IPS-15b (cell line): ENCODE results near the gene TRMT112.
A peak's percentile ranks its signal among the peaks of the same experiment; 100 is the strongest.

Experiments used
- H3K27me3 ChIP-seq: one replicate; pipeline ENCODE4 v1.6.1; 2013; ENCODE audit warnings: low read length; ENCODE audit not compliant: control insufficient read depth, insufficient read depth
- H3K36me3 ChIP-seq: one replicate; pipeline ENCODE4 v1.6.1; 2013; ENCODE audit warnings: low read length; ENCODE audit not compliant: control insufficient read depth, insufficient read depth
- H3K4me1 ChIP-seq: one replicate; pipeline ENCODE4 v1.6.1; 2013; ENCODE audit warnings: mild to moderate bottlenecking, low read length; ENCODE audit not compliant: control insufficient read depth, insufficient read depth
- H3K4me3 ChIP-seq: one replicate; pipeline ENCODE4 v1.5.1; 2013; ENCODE audit warnings: low read depth, low read length
- H3K9ac ChIP-seq: one replicate; pipeline ENCODE4 v1.6.1; 2013; ENCODE audit warnings: low read depth, mild to moderate bottlenecking, low read length
- H3K9me3 ChIP-seq: one replicate; pipeline ENCODE4 v1.6.1; 2013; ENCODE audit warnings: mild to moderate bottlenecking, low read length; ENCODE audit not compliant: control insufficient read depth, insufficient read depth

Gene TRMT112

GRCh38 chr11:64290352-64291261 is 26.8 kb downstream of the TRMT112 start:
- H3K9ac ChIP-seq, result no peak overlapping the region
- H3K36me3 ChIP-seq, result no peaks in the 10 kb centered on the region
- no peaks in the 10 kb centered on the region for H3K9me3 ChIP-seq
- H3K27me3 ChIP-seq, result peaks cover 65% of the 10 kb centered on the region
- H3K4me3 ChIP-seq, result peak overlapping the region; percentile 41
- H3K4me1 ChIP-seq, result no peaks in the 10 kb centered on the region

- Histone ChIP-seq H3K27me3 (peaks cover 49% of the 10 kb centered on the region), H3K4me3 (no peak overlapping the region), H3K9ac (no peak overlapping the region), H3K9me3 (no peaks in the 10 kb centered on the region), H3K4me1 (no peaks in the 10 kb centered on the region), H3K36me3 (no peaks in the 10 kb centered on the region)
Observed at GRCh38 chr11:64289002-64289564, 28.3 kb downstream of the TRMT112 start.

GRCh38 chr11:64288353-64288750 is 29.0 kb downstream of the TRMT112 start:
- peaks cover 42% of the 10 kb centered on the region for H3K27me3 ChIP-seq
- H3K4me3 ChIP-seq, result no peak overlapping the region
- no peak overlapping the region for H3K9ac ChIP-seq

GRCh38 chr11:64287676-64288352 is 29.5 kb downstream of the TRMT112 start:
- no peaks in the 10 kb centered on the region for H3K4me1 ChIP-seq
- no peak overlapping the region for H3K9ac ChIP-seq
- peaks cover 37% of the 10 kb centered on the region for H3K27me3 ChIP-seq
- no peaks in the 10 kb centered on the region for H3K9me3 ChIP-seq
- H3K4me3 ChIP-seq, result no peak overlapping the region
- no peaks in the 10 kb centered on the region for H3K36me3 ChIP-seq

More at GRCh38 chr11:64288353-64288750, 29.0 kb downstream of the TRMT112 start:
- no peaks in the 10 kb centered on the region for H3K4me1 ChIP-seq
- no peaks in the 10 kb centered on the region for H3K36me3 ChIP-seq
- H3K9me3 ChIP-seq, result no peaks in the 10 kb centered on the region

- Histone ChIP-seq H3K27me3 (peaks cover 26% of the 10 kb centered on the region), H3K9me3 (no peaks in the 10 kb centered on the region), H3K4me3 (no peak overlapping the region), H3K36me3 (no peaks in the 10 kb centered on the region), H3K4me1 (no peaks in the 10 kb centered on the region), H3K9ac (no peak overlapping the region)
Observed at GRCh38 chr11:64286801-64287159, 30.6 kb downstream of the TRMT112 start.

- no peaks in the 10 kb centered on the region for H3K9me3 ChIP-seq
Observed at GRCh38 chr11:64285885-64286800, 31.2 kb downstream of the TRMT112 start.

GRCh38 chr11:64284962-64285884 is 32.1 kb downstream of the TRMT112 start, which contains the start of gene GPR137:
TSS of gene GPR137 (plus strand) at chr11:64285848. CDS start at chr11:64286525, 677 bp downstream.
- Histone ChIP-seq H3K9me3 (no peaks in the 10 kb centered on the region), H3K27me3 (peaks cover 13% of the 10 kb centered on the region), H3K4me3 (peak within 1 kb of the TSS; percentile 87), H3K4me1 (no peaks in the 10 kb centered on the region), H3K9ac (no peak within 1 kb of the TSS), H3K36me3 (no peaks in the 10 kb centered on the region)

More at GRCh38 chr11:64285885-64286800, 31.2 kb downstream of the TRMT112 start:
- peak overlapping the region; percentile 87 for H3K4me3 ChIP-seq
- no peaks in the 10 kb centered on the region for H3K36me3 ChIP-seq
- no peak overlapping the region for H3K9ac ChIP-seq
- no peaks in the 10 kb centered on the region for H3K4me1 ChIP-seq
- peaks cover 22% of the 10 kb centered on the region for H3K27me3 ChIP-seq

GRCh38 chr11:64284048-64284961 is 33.1 kb downstream of the TRMT112 start, which contains the start of gene BAD:
TSS of gene BAD (minus strand) at chr11:64284665. CDS start at chr11:64284368, 297 bp downstream.
- Histone ChIP-seq H3K36me3 (no peaks in the 10 kb centered on the region), H3K27me3 (peaks cover 3% of the 10 kb centered on the region)

GRCh38 chr11:64283092-64283491 is 34.3 kb downstream of the TRMT112 start:
- Histone ChIP-seq H3K36me3 (no peaks in the 10 kb centered on the region), H3K4me3 (no peak overlapping the region), H3K27me3 (peaks cover 2% of the 10 kb centered on the region), H3K4me1 (no peaks in the 10 kb centered on the region), H3K9me3 (no peaks in the 10 kb centered on the region), H3K9ac (no peak overlapping the region)

More at GRCh38 chr11:64284048-64284961, 33.1 kb downstream of the TRMT112 start, which contains the start of gene BAD:
- no peaks in the 10 kb centered on the region for H3K9me3 ChIP-seq
- H3K9ac ChIP-seq, result peak within 1 kb of the TSS; percentile 60
- peak within 1 kb of the TSS; percentile 87 for H3K4me3 ChIP-seq
- no peaks in the 10 kb centered on the region for H3K4me1 ChIP-seq
